Prostate gland (tissue), 2 donors: ENCODE results near the gene GNL3. TPM values are rescaled to one million over a fixed set of nuclear protein-coding genes. Genes with fewer than 3 reads are reported as not detected.
"Not testable (repeated sequence)": the region's sequence is repeated elsewhere in the genome, so short reads cannot be mapped to it uniquely, and the experiment has no call there.

Source experiments
- DNase-seq: peaks from one replicate; pipeline ENCODE4 v3.0.0-alpha.2; 2019; ENCODE audit warnings: low spot score
- H3K27ac ChIP-seq, 2 donors: fragments of 200-600 bp; sonication (generic); 2 replicates each; pipeline ENCODE4 v1.5.1; 2017 to 2019
- H3K27me3 ChIP-seq: fragments of 200-600 bp; sonication (generic); replicated peaks from 2 replicates; pipeline ENCODE4 v1.5.1; 2019; ENCODE audit not compliant: insufficient read depth
- H3K36me3 ChIP-seq, 2 donors: fragments of 200-600 bp; sonication (generic); 1 replicate in 1 of 2; 2 replicates in 1 of 2; pipeline versions ENCODE4 v1.5.1 to v1.8.1; 2017 to 2019
- H3K4me1 ChIP-seq: fragments of 200-600 bp; sonication (generic); replicated peaks from 2 replicates; pipeline ENCODE4 v1.5.1; 2019
- H3K4me3 ChIP-seq, 2 donors: fragments of 200-600 bp; sonication (generic); 2 replicates each; pipeline ENCODE4 v1.5.1; 2017 to 2019
- H3K9me3 ChIP-seq: fragments of 200-600 bp; sonication (generic); 2 replicates; pipeline ENCODE4 v1.5.1; 2017
- POLR2A ChIP-seq: fragments of 450-650 bp; IDR thresholded peaks from one replicate; pipeline ENCODE4 v1.6.1; 2016; ENCODE audit warnings: antibody characterized with exemption, mild to moderate bottlenecking
- POLR2AphosphoS5 ChIP-seq: sonication (generic); formaldehyde crosslinking; IDR thresholded peaks from one replicate; pipeline ENCODE4 v1.6.1; 2017; ENCODE audit warnings: antibody characterized with exemption
- WGBS: methylation state at CpG from one replicate; pipeline ENCODE4 v1.1.5; 2018; 5-methylcytosine and 5-hydroxymethylcytosine counted together
- intact Hi-C: fragments of 100-400 bp; cut with DNase I; formaldehyde crosslinking; loops from one replicate; pipeline ENCODE4 v1.14.2; 2022
- total RNA-seq, 2 donors: library from RNA; depleted of rRNA; stranded (reverse); fragments of >200 nt; gene quantifications; one replicate each; pipeline ENCODE4 v1.1.0, GENCODE V29; 2016
- TF ChIP-seq, protein P1 (sequence below), 4 experiments: fragments of 200-600 bp in 2 of 4; fragments of 450-650 bp in 2 of 4; sonication (generic) in 2 of 4; IDR thresholded peaks; 1 replicate in 3 of 4; 2 replicates in 1 of 4; pipeline ENCODE4 v1.5.1; 2016 to 2019; ENCODE audit warnings: antibody characterized with exemption in 4 of 4, mild to moderate bottlenecking in 2 of 4, moderate library complexity in 2 of 4

Gene GNL3
- total RNA-seq, 2 donors from 2014 or later = 50.7 to 116 TPM

DNA sequence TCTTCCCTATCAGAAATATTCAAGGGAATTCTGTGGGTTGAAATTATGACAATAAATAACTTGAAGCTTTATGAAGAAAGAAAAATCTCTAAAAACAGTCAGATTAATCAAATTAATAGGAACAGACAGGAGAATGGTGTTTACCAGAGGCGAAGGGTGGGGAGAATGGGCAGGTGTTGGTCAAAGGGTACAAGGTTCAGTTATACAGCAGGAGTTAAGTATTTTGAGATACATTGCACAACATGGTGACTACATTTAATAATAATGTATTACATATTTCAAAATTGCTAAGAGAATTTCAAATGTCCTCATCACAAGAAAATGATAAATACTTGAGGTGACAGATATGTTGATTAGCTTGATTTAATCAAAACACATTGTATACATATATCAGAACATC lies 38.7 kb downstream of the GNL3 start:
- no peaks in the 10 kb centered on the region for H3K36me3 ChIP-seq
- H3K4me3 ChIP-seq = no peak overlapping the region
- TF ChIP-seq, protein P1, sequence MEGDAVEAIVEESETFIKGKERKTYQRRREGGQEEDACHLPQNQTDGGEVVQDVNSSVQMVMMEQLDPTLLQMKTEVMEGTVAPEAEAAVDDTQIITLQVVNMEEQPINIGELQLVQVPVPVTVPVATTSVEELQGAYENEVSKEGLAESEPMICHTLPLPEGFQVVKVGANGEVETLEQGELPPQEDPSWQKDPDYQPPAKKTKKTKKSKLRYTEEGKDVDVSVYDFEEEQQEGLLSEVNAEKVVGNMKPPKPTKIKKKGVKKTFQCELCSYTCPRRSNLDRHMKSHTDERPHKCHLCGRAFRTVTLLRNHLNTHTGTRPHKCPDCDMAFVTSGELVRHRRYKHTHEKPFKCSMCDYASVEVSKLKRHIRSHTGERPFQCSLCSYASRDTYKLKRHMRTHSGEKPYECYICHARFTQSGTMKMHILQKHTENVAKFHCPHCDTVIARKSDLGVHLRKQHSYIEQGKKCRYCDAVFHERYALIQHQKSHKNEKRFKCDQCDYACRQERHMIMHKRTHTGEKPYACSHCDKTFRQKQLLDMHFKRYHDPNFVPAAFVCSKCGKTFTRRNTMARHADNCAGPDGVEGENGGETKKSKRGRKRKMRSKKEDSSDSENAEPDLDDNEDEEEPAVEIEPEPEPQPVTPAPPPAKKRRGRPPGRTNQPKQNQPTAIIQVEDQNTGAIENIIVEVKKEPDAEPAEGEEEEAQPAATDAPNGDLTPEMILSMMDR (IDR thresholded peaks at IDR 0.05) = no peak
- no peak for TF ChIP-seq POLR2AphosphoS5
- TF ChIP-seq POLR2A = no peak
- H3K27ac ChIP-seq = no peak overlapping the region
- no peaks in the 10 kb centered on the region for H3K9me3 ChIP-seq
- H3K27me3 ChIP-seq = no peaks in the 10 kb centered on the region
- DNase-seq = no peak
- intact Hi-C loops = no loop called here
- no peaks in the 10 kb centered on the region for H3K4me1 ChIP-seq
- 96% methylated on average over 1 of the region's 1 CpG for WGBS

GRCh38 chr3:52728753-52729152 lies 42.9 kb downstream of the GNL3 start:
- intact Hi-C loops, H3K27me3 ChIP-seq, H3K9me3 ChIP-seq, H3K4me1 ChIP-seq, DNase-seq, H3K27ac ChIP-seq, H3K4me3 ChIP-seq, H3K36me3 ChIP-seq: not testable (repeated sequence)
- WGBS = 64% methylated on average over 3 of the region's 3 CpGs

GRCh38 chr3:52730681-52731080 lies 44.8 kb downstream of the GNL3 start:
- Histone ChIP-seq H3K36me3 (peaks cover 0 to 3% of the 10 kb centered on the region in 2 donors), H3K27me3 (no peaks in the 10 kb centered on the region), H3K9me3 (no peaks in the 10 kb centered on the region), H3K27ac (no peak overlapping the region), H3K4me1 (no peaks in the 10 kb centered on the region), H3K4me3 (no peak overlapping the region)
- no peak for DNase-seq
- intact Hi-C loops = no loop called here
- TF ChIP-seq POLR2A (no peak), POLR2AphosphoS5 (no peak)
- TF ChIP-seq, protein P1 (IDR thresholded peaks at IDR 0.05) = no peak

DNA sequence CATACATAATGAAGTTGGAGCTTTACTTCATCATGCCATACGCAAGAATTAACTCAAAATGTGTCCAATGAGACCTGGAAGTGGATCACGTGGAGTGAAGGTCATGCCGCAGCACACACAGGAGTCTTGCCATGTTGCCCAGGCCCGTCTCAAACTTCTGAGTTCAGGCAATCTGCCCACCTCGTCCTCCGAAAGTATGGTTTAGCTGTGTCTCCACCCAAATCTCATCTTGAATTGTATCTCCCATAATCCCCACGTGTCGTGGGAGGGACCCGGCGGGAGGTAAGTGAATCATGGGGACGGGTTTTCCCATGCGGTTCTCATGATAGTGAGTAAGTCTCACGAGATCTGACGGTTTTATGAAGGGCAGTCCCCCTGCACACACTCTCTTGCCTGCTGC lies 45.8 kb downstream of the GNL3 start:
- WGBS = 97% methylated on average over 14 of the region's 14 CpGs
- Histone ChIP-seq H3K4me1 (no peaks in the 10 kb centered on the region), H3K4me3 (no peak overlapping the region), H3K27me3 (no peaks in the 10 kb centered on the region), H3K9me3 (no peaks in the 10 kb centered on the region), H3K27ac (no peak overlapping the region), H3K36me3 (peaks cover 0 to 6% of the 10 kb centered on the region in 2 donors)
- DNase-seq = no peak
- no peak for TF ChIP-seq POLR2A
- intact Hi-C loops = no loop called here

- Histone ChIP-seq H3K27ac (no peak overlapping the region), H3K9me3 (no peaks in the 10 kb centered on the region), H3K4me3 (no peak overlapping the region), H3K4me1 (no peaks in the 10 kb centered on the region), H3K27me3 (no peaks in the 10 kb centered on the region), H3K36me3 (peaks cover 0 to 6% of the 10 kb centered on the region in 2 donors)
- WGBS = 91% methylated on average over 10 of the region's 10 CpGs
- DNase-seq = no peak
- TF ChIP-seq, protein P1 (IDR thresholded peaks at IDR 0.05) = no peak
- TF ChIP-seq POLR2A = no peak
- TF ChIP-seq POLR2AphosphoS5 = no peak
- intact Hi-C loops = no loop called here
These were observed 47.5 kb downstream of the GNL3 start for GRCh38 chr3:52733256-52733891.

- Histone ChIP-seq H3K27ac (no peak overlapping the region), H3K9me3 (no peaks in the 10 kb centered on the region), H3K4me3 (no peak overlapping the region), H3K4me1 (no peaks in the 10 kb centered on the region), H3K36me3 (peaks cover 0 to 12% of the 10 kb centered on the region in 2 donors), H3K27me3 (no peaks in the 10 kb centered on the region)
- WGBS = 76% methylated on average over 1 of the region's 1 CpG
- no peak for DNase-seq
- TF ChIP-seq, protein P1 (IDR thresholded peaks at IDR 0.05) = no peak
- no peak for TF ChIP-seq POLR2A
- intact Hi-C loops = loop anchor here (2.0 to 10.0 kb wide), 2 partner anchors 195 to 333 kb away; no protein-coding TSS in a partner anchor
These were observed 53.9 kb downstream of the GNL3 start for GRCh38 chr3:52739730-52740129.
